HT1080 (cell line): ENCODE measurements around the gene SULT1A3. TPM values are rescaled to one million over a fixed set of nuclear protein-coding genes. Genes with fewer than 3 reads are reported as not detected.

Experiments
- small RNA-seq: library from RNA; depleted of rRNA; stranded (forward); fragments of <200 nt; gene quantifications from one replicate; pipeline ENCODE3, GENCODE V24; 2014
- total RNA-seq: library from RNA; depleted of rRNA; stranded (reverse); fragments of >200 nt; shearing (Covaris generic); gene quantifications from 2 replicates; pipeline ENCODE4 v1.2.3, GENCODE V29; 2014; rRNA removed

The SULT1A3 gene
- total RNA-seq, 1 experiment from 2014 or later, result 15.1 TPM

Small RNA genes within 50 kb of the gene (small RNA-seq; reads per million reads assigned to genes)
- not detected for gene AC106782.4

Other genes with a start within 250 kb of the SULT1A3 start
- gene TMEM219, start 237.2 kb upstream of the SULT1A3 start, total RNA-seq, result 38.0 and 39.0 TPM in 2 replicates
- 38.4 and 40.0 TPM in 2 replicates for gene TAOK2, start 225.4 kb upstream of the SULT1A3 start, total RNA-seq
- gene HIRIP3, start 203.6 kb upstream of the SULT1A3 start, total RNA-seq, result 24.3 and 33.8 TPM in 2 replicates
- gene INO80E, start 203.0 kb upstream of the SULT1A3 start, total RNA-seq, result 80.1 and 94.7 TPM in 2 replicates
- 0.10 and 0.63 TPM in 2 replicates for gene DOC2A, start 188.2 kb upstream of the SULT1A3 start, total RNA-seq
- not detected in 2 replicates for gene C16orf92, start 176.1 kb upstream of the SULT1A3 start, total RNA-seq
- gene TLCD3B, start 168.0 kb upstream of the SULT1A3 start, total RNA-seq, result 0.11 and 0.13 TPM in 2 replicates
- gene ALDOA, start 133.5 kb upstream of the SULT1A3 start, total RNA-seq, result 1,753 and 2,052 TPM in 2 replicates
- gene PPP4C, start 123.3 kb upstream of the SULT1A3 start, total RNA-seq, result 217 and 241 TPM in 2 replicates
- 0.59 and 0.90 TPM in 2 replicates for gene TBX6, start 107.3 kb upstream of the SULT1A3 start, total RNA-seq
- 0.48 and 2.7 TPM in 2 replicates for gene YPEL3, start 103.0 kb upstream of the SULT1A3 start, total RNA-seq
- gene GDPD3, start 85.7 kb upstream of the SULT1A3 start, total RNA-seq, result 0.06 and 2.1 TPM in 2 replicates
- gene MAPK3, start 76.0 kb upstream of the SULT1A3 start, total RNA-seq, result 18.4 and 22.9 TPM in 2 replicates
- gene CORO1A, start 15.7 kb upstream of the SULT1A3 start, total RNA-seq, result 7.1 and 9.1 TPM in 2 replicates
- gene BOLA2B, start 5.6 kb upstream of the SULT1A3 start, total RNA-seq, result 67.0 and 120 TPM in 2 replicates
- 93.6 and 98.4 TPM in 2 replicates for gene SLX1A, start 5.4 kb upstream of the SULT1A3 start, total RNA-seq
- 0.79 and 1.4 TPM in 2 replicates for gene NPIPB13, start 49.2 kb downstream of the SULT1A3 start, total RNA-seq
- gene CD2BP2, start 156.1 kb downstream of the SULT1A3 start, total RNA-seq, result 70.0 and 77.7 TPM in 2 replicates
- 33.4 and 37.2 TPM in 2 replicates for gene TBC1D10B, start 171.2 kb downstream of the SULT1A3 start, total RNA-seq
- gene MYL11, start 175.5 kb downstream of the SULT1A3 start, total RNA-seq, result not detected in 2 replicates
- gene SEPTIN1, start 183.3 kb downstream of the SULT1A3 start, total RNA-seq, result 0.26 and 0.43 TPM in 2 replicates
- 12.2 and 13.6 TPM in 2 replicates for gene ZNF48, start 196.2 kb downstream of the SULT1A3 start, total RNA-seq
- 14.0 and 16.1 TPM in 2 replicates for gene ZNF771, start 208.4 kb downstream of the SULT1A3 start, total RNA-seq
- 47.1 and 71.1 TPM in 2 replicates for gene DCTPP1, start 230.8 kb downstream of the SULT1A3 start, total RNA-seq
- 6.8 and 8.2 TPM in 2 replicates for gene SEPHS2, start 246.6 kb downstream of the SULT1A3 start, total RNA-seq